ENCODE data around the gene ADH6. TPM values are rescaled to one million over a fixed set of nuclear protein-coding genes. Genes with fewer than 3 reads are reported as not detected.

Gene ADH6
- total and polyA plus RNA-seq, 2 of the 13 experiments (the other 11 are each of a cell fraction or from before 2014, with no cell fraction given) = 39.8 to 73.9 TPM

- no peak overlapping the region for H3K4me2 ChIP-seq (ENCODE audit: low read depth, low read length)
- H3K27ac ChIP-seq (ENCODE audit: extremely low read length, insufficient read depth, low read length) = no peak overlapping the region
- in situ Hi-C loops (cut with HindIII; ENCODE audit: extremely low pct_ligation_motif_present, low pct_unique_long_range_greater_than_20kb) = no loop called here
- peaks cover 46% of the 10 kb centered on the region for H3K4me1 ChIP-seq (ENCODE audit: insufficient read depth, low read length)
- no peaks in the 10 kb centered on the region for H4K20me1 ChIP-seq (ENCODE audit: insufficient read depth, low read length)
- FAIRE-seq (no peak), ATAC-seq (no peak), DNase-seq (ENCODE audit: low spot score) (no peak)
- no peak overlapping the region for H2AFZ ChIP-seq (ENCODE audit: low read length)
- ChIA-PET POLR2A (no interaction called here), CTCF (ENCODE audit: low intra/inter-chr PET ratio, low total read pairs) (no interaction called here)
- no TSS peak for BruUV-seq (replicated peaks)
- peaks cover 5 to 33% of the 10 kb centered on the region in 2 experiments; a peak in 4 of 5 replicates for H3K36me3 ChIP-seq (replicated peaks in 1 of 2; ENCODE audit: control insufficient read depth in 1 of 2, insufficient read depth in 2 of 2, low read length in 2 of 2)
- H3K27me3 ChIP-seq (ENCODE audit: control insufficient read depth in 1 of 2, insufficient read depth in 2 of 2, low read length in 2 of 2) = no peaks in the 10 kb centered on the region
- H3K9me3 ChIP-seq (ENCODE audit: low read length) = no peaks in the 10 kb centered on the region
- no peaks in the 10 kb centered on the region for H3K79me2 ChIP-seq (ENCODE audit: insufficient read depth, low read length)
- WGBS (ENCODE audit: low lambda C conversion rate) = 93% methylated on average over 10 of the region's 10 CpGs
- no peak overlapping the region for H3K4me3 ChIP-seq (replicated peaks in 1 of 3; ENCODE audit: insufficient read depth in 1 of 3, low read depth in 2 of 3, low read length in 3 of 3)
- intact Hi-C loops (cut with micrococcal nuclease; ENCODE audit: unreplicated experiment) = no loop called here
- no peak overlapping the region for H3K9ac ChIP-seq (ENCODE audit: insufficient read depth, low read depth, low read length)
- no peak for TF ChIP-seq NKX3-1 (CRISPR knock-in tag; IDR thresholded peaks at IDR 0.05)
- TF ChIP-seq ZNF878 (CRISPR knock-in tag; IDR thresholded peaks at IDR 0.05) = no peak
- no peak for TF ChIP-seq KIAA2018 (CRISPR knock-in tag; IDR thresholded peaks at IDR 0.05; ENCODE audit: borderline replicate concordance)
- TF ChIP-seq ZNF280B (CRISPR knock-in tag; IDR thresholded peaks at IDR 0.05; ENCODE audit: borderline replicate concordance) = no peak
- no peak for TF ChIP-seq NR3C1 (CRISPR knock-in tag; IDR thresholded peaks at IDR 0.05)
- no peak for TF ChIP-seq ZBTB2 (CRISPR knock-in tag; IDR thresholded peaks at IDR 0.05; ENCODE audit: low read depth)
- no peak for TF ChIP-seq ZNF275 (CRISPR knock-in tag; IDR thresholded peaks at IDR 0.05; ENCODE audit: borderline replicate concordance)
- no peak for TF ChIP-seq BATF2 (CRISPR knock-in tag; IDR thresholded peaks at IDR 0.05)
- no peak for TF ChIP-seq ZNF558 (CRISPR knock-in tag; IDR thresholded peaks at IDR 0.05; ENCODE audit: borderline replicate concordance)
These were observed 10.9 kb downstream of the ADH6 start for GRCh38 chr4:99207911-99208718.

All from HepG2 (cell line).